Measurements from ENCODE around the gene LSM5.

DNA sequence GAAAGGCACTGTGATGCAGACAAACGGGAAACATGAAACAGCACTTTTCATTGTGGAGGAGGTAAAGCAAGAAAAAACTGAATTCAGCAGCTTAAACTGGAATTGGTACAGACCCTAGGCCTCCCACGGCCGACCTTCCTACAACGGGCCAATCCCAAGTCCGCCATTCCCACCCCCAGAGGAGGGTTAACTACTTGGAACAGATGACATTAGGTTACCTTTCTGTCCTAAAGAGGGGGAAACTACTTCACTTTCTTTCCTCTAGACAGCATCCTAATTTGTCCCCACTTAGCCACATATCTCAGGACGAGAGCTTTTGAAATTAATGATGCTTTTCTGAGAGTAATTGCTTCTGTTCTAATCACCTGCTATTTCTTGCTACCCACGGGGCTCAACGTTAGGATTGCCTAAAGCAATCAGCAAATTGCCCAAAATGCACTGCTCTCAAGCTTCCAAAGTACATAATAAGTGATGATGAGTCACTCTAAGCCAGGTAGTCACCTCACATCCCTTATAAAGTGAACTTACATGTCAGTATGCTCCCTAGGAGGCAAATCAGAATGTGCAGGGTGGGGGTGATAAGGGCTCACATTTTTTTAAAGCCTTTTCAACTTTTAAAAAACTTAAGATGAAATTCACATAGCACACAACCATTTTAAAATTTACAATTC is 36.7 kb downstream of the LSM5 start:
- TF ChIP-seq, protein P1, sequence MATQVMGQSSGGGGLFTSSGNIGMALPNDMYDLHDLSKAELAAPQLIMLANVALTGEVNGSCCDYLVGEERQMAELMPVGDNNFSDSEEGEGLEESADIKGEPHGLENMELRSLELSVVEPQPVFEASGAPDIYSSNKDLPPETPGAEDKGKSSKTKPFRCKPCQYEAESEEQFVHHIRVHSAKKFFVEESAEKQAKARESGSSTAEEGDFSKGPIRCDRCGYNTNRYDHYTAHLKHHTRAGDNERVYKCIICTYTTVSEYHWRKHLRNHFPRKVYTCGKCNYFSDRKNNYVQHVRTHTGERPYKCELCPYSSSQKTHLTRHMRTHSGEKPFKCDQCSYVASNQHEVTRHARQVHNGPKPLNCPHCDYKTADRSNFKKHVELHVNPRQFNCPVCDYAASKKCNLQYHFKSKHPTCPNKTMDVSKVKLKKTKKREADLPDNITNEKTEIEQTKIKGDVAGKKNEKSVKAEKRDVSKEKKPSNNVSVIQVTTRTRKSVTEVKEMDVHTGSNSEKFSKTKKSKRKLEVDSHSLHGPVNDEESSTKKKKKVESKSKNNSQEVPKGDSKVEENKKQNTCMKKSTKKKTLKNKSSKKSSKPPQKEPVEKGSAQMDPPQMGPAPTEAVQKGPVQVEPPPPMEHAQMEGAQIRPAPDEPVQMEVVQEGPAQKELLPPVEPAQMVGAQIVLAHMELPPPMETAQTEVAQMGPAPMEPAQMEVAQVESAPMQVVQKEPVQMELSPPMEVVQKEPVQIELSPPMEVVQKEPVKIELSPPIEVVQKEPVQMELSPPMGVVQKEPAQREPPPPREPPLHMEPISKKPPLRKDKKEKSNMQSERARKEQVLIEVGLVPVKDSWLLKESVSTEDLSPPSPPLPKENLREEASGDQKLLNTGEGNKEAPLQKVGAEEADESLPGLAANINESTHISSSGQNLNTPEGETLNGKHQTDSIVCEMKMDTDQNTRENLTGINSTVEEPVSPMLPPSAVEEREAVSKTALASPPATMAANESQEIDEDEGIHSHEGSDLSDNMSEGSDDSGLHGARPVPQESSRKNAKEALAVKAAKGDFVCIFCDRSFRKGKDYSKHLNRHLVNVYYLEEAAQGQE (IDR thresholded peaks at IDR 0.05; ENCODE audit: low read depth) = no peak
- TF ChIP-seq, protein P2, sequence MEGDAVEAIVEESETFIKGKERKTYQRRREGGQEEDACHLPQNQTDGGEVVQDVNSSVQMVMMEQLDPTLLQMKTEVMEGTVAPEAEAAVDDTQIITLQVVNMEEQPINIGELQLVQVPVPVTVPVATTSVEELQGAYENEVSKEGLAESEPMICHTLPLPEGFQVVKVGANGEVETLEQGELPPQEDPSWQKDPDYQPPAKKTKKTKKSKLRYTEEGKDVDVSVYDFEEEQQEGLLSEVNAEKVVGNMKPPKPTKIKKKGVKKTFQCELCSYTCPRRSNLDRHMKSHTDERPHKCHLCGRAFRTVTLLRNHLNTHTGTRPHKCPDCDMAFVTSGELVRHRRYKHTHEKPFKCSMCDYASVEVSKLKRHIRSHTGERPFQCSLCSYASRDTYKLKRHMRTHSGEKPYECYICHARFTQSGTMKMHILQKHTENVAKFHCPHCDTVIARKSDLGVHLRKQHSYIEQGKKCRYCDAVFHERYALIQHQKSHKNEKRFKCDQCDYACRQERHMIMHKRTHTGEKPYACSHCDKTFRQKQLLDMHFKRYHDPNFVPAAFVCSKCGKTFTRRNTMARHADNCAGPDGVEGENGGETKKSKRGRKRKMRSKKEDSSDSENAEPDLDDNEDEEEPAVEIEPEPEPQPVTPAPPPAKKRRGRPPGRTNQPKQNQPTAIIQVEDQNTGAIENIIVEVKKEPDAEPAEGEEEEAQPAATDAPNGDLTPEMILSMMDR (IDR thresholded peaks at IDR 0.05 in 2 of 3, conservative IDR thresholded peaks at IDR 0.05 in 1 of 3; ENCODE audit: borderline replicate concordance in 1 of 3, insufficient read depth in 1 of 3, low read depth in 2 of 3, low read length in 2 of 3) = no peak

Measured in HCT116 (cell line).